ENCODE measurements around the gene SLC37A3. TPM values are rescaled to one million over a fixed set of nuclear protein-coding genes. Genes with fewer than 3 reads are reported as not detected.

SLC37A3 gene
- total and polyA plus RNA-seq, 2 donors (not counting 3 experiments of a cell fraction or from before 2014, with no cell fraction given): 32.7 to 59.7 TPM

DNA sequence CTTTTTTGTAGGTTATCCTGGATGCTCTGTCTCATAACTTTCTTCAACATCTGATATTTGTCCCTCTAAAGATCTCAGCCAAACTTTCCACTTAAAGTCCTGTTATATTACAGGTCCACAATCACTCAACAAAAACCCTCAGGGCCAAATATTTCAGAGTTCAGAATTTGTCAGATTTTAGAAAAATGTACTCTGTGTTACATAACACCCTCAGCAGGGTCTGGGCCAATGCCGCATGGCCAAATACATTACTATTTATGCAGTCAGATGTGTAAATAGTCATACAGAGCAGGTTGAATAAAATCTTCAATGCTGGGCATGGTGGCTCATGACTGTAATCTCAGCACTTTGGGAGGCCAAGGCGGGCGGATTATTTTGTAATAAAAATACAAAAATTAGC is 17.0 kb upstream of the SLC37A3 start:
- Histone ChIP-seq H3K9me3 (replicated peaks; ENCODE audit: control insufficient read depth, insufficient read depth, low read length) (no peaks in the 10 kb centered on the region), H3K9ac (replicated peaks; ENCODE audit: extremely low read depth, insufficient read depth, low read length) (no peak overlapping the region), H3K27me3 (ENCODE audit: control insufficient read depth in 2 of 2, insufficient read depth in 2 of 2, low read length in 2 of 2) (peaks cover 0 to 2% of the 10 kb centered on the region in 2 experiments), H3K4me1 (ENCODE audit: control insufficient read depth, extremely low read depth, insufficient read depth, low read length) (no peaks in the 10 kb centered on the region), H4K20me1 (replicated peaks; ENCODE audit: control insufficient read depth, extremely low read depth, insufficient read depth, low read length) (no peaks in the 10 kb centered on the region), H3K27ac (ENCODE audit: insufficient read depth, low read depth, low read length) (no peak overlapping the region), H3K4me3 (replicated peaks in 1 of 3; ENCODE audit: insufficient read depth in 1 of 3, low read depth in 1 of 3, low read length in 3 of 3) (no peak overlapping the region), H3K4me2 (ENCODE audit: insufficient read depth, low read length) (no peak overlapping the region), H3K79me2 (ENCODE audit: control insufficient read depth, insufficient read depth, low read length) (no peaks in the 10 kb centered on the region), H3K9me1 (replicated peaks; ENCODE audit: control insufficient read depth, extremely low read depth, insufficient read depth, low read length) (no peaks in the 10 kb centered on the region), H3K36me3 (ENCODE audit: control insufficient read depth in 2 of 2, extremely low read depth in 1 of 2, insufficient read depth in 2 of 2, low read length in 2 of 2) (no peaks in the 10 kb centered on the region), H2AFZ (ENCODE audit: low read depth, low read length) (no peak overlapping the region)
- intact Hi-C loops (cut with micrococcal nuclease): no loop called here
- POLR2A ChIA-PET: no interaction called here
- BruUV-seq (replicated peaks): no TSS peak
- DNase-seq (ENCODE audit: low read depth, low spot score) (no peak), FAIRE-seq (no peak)
- TF ChIP-seq, protein P1, sequence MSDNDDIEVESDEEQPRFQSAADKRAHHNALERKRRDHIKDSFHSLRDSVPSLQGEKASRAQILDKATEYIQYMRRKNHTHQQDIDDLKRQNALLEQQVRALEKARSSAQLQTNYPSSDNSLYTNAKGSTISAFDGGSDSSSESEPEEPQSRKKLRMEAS (IDR thresholded peaks at IDR 0.05; ENCODE audit: insufficient read depth, insufficient read length): no peak
- TF ChIP-seq GATA2 (IDR thresholded peaks at IDR 0.05; ENCODE audit: insufficient read depth, insufficient read length, low read depth, low read length) (no peak), POLR2A (IDR thresholded peaks at IDR 0.05; ENCODE audit: low read depth, low read length) (no peak), JUN (IDR thresholded peaks at IDR 0.05; ENCODE audit: borderline replicate concordance, insufficient read depth, insufficient read length, low read depth) (no peak), MYC (IDR thresholded peaks at IDR 0.05; ENCODE audit: low read depth, low read length) (no peak), FOS (IDR thresholded peaks at IDR 0.05; ENCODE audit: borderline replicate concordance, insufficient read depth, low read length) (no peak)
- TF ChIP-seq, protein P2, sequence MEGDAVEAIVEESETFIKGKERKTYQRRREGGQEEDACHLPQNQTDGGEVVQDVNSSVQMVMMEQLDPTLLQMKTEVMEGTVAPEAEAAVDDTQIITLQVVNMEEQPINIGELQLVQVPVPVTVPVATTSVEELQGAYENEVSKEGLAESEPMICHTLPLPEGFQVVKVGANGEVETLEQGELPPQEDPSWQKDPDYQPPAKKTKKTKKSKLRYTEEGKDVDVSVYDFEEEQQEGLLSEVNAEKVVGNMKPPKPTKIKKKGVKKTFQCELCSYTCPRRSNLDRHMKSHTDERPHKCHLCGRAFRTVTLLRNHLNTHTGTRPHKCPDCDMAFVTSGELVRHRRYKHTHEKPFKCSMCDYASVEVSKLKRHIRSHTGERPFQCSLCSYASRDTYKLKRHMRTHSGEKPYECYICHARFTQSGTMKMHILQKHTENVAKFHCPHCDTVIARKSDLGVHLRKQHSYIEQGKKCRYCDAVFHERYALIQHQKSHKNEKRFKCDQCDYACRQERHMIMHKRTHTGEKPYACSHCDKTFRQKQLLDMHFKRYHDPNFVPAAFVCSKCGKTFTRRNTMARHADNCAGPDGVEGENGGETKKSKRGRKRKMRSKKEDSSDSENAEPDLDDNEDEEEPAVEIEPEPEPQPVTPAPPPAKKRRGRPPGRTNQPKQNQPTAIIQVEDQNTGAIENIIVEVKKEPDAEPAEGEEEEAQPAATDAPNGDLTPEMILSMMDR (IDR thresholded peaks at IDR 0.05; ENCODE audit: extremely low read depth in 1 of 2, insufficient read depth in 1 of 2, low read depth in 1 of 2, low read length in 2 of 2): no peak
- CTCF ChIA-PET: no interaction called here
- dilution Hi-C loops (cut with MboI; ENCODE audit: extremely low pct_ligation_motif_present, low sequenced_read_pairs): no loop called here
